ENCODE measurements around the gene EFCAB11.

The EFCAB11 gene

DNA sequence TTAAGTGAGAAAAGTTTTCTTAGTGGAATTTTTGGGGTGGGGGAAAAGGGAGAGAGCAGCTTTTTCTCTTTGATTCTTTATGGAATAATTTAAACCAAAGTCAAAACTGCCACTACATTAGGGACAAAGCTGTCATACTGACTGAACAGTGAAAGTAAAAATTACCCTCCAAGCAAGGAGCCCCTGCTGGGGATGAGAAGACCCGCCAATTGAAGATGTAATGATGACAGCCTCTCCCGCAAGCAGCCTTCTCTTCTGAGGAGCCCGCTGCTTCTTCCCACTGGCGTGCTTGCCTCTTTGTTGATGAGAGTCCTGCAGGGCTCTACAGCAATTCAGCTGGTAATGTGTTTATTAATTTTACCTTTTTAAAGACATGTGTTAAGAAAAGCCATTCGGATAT lies 151.0 kb downstream of the EFCAB11 start:
- Histone ChIP-seq H3K27me3 (replicated peaks; ENCODE audit: insufficient read depth, low read length) (no peaks in the 10 kb centered on the region), H3K4me1 (ENCODE audit: low read length) (no peaks in the 10 kb centered on the region), H3K4me3 (ENCODE audit: low read length) (no peak overlapping the region), H3K36me3 (replicated peaks; ENCODE audit: insufficient read depth, low read length) (no peaks in the 10 kb centered on the region), H3K4me2 (ENCODE audit: low read depth, low read length) (no peak overlapping the region), H3K79me2 (ENCODE audit: low read length) (no peaks in the 10 kb centered on the region), H3K9ac (ENCODE audit: low read length) (no peak overlapping the region), H3K9me2 (replicated peaks; ENCODE audit: insufficient read depth, low read length) (no peaks in the 10 kb centered on the region), H2AFZ (ENCODE audit: low read length) (no peak overlapping the region), H3K27ac (ENCODE audit: low read length) (no peak overlapping the region), H3K9me3 (replicated peaks; ENCODE audit: insufficient read depth, low read length) (no peaks in the 10 kb centered on the region), H3F3A (ENCODE audit: insufficient read depth, low read length) (no peaks in the 10 kb centered on the region), H4K20me1 (ENCODE audit: insufficient read depth, low read length) (no peaks in the 10 kb centered on the region)
- TF ChIP-seq, protein P1, sequence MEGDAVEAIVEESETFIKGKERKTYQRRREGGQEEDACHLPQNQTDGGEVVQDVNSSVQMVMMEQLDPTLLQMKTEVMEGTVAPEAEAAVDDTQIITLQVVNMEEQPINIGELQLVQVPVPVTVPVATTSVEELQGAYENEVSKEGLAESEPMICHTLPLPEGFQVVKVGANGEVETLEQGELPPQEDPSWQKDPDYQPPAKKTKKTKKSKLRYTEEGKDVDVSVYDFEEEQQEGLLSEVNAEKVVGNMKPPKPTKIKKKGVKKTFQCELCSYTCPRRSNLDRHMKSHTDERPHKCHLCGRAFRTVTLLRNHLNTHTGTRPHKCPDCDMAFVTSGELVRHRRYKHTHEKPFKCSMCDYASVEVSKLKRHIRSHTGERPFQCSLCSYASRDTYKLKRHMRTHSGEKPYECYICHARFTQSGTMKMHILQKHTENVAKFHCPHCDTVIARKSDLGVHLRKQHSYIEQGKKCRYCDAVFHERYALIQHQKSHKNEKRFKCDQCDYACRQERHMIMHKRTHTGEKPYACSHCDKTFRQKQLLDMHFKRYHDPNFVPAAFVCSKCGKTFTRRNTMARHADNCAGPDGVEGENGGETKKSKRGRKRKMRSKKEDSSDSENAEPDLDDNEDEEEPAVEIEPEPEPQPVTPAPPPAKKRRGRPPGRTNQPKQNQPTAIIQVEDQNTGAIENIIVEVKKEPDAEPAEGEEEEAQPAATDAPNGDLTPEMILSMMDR (IDR thresholded peaks at IDR 0.05; ENCODE audit: low read length) = no peak
- TF ChIP-seq EZH2 (optimal IDR thresholded peaks at IDR 0.05; ENCODE audit: low read depth, low read length) = no peak
- TF ChIP-seq EZH2phosphoT487 (IDR thresholded peaks at IDR 0.05; ENCODE audit: low read length) = no peak
- DNase-seq = no peak

DNA sequence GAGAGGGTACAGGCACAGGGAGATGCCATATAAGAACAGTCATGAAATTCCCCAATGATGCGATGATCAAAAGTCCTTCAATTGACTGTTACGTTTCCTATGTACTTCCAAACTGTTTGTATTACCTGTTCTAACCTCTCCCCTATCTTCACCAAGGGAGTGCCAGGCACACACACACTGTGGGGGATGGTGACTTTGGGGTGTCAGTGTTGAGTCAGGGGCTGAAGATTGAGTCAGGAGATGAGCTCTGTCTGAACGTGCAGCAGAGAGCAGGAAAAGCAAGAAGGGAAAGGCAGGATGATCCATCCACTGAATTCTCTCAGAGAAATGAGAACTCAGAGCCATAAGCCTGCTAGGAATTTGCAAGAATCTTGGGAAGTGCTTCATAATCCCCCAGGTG lies 153.4 kb downstream of the EFCAB11 start:
- no peaks in the 10 kb centered on the region for H4K20me1 ChIP-seq (ENCODE audit: insufficient read depth, low read length)
- no peaks in the 10 kb centered on the region for H3K9me2 ChIP-seq (replicated peaks; ENCODE audit: insufficient read depth, low read length)
- H3K9me3 ChIP-seq (replicated peaks; ENCODE audit: insufficient read depth, low read length) = no peaks in the 10 kb centered on the region
- no peak overlapping the region for H2AFZ ChIP-seq (ENCODE audit: low read length)
- H3K27ac ChIP-seq (ENCODE audit: low read length) = no peak overlapping the region
- DNase-seq = no peak
- no peaks in the 10 kb centered on the region for H3K79me2 ChIP-seq (ENCODE audit: low read length)
- H3K4me3 ChIP-seq (ENCODE audit: low read length) = no peak overlapping the region
- H3K36me3 ChIP-seq (replicated peaks; ENCODE audit: insufficient read depth, low read length) = no peaks in the 10 kb centered on the region
- no peaks in the 10 kb centered on the region for H3K4me1 ChIP-seq (ENCODE audit: low read length)
- H3K9ac ChIP-seq (ENCODE audit: low read length) = no peak overlapping the region
- TF ChIP-seq EZH2phosphoT487 (IDR thresholded peaks at IDR 0.05; ENCODE audit: low read length) = no peak
- no peak for TF ChIP-seq EZH2 (optimal IDR thresholded peaks at IDR 0.05; ENCODE audit: low read depth, low read length)
- TF ChIP-seq, protein P1 (IDR thresholded peaks at IDR 0.05; ENCODE audit: low read length) = no peak
- H3F3A ChIP-seq (ENCODE audit: insufficient read depth, low read length) = no peaks in the 10 kb centered on the region
- H3K4me2 ChIP-seq (ENCODE audit: low read depth, low read length) = no peak overlapping the region
- no peaks in the 10 kb centered on the region for H3K27me3 ChIP-seq (replicated peaks; ENCODE audit: insufficient read depth, low read length)

DNA sequence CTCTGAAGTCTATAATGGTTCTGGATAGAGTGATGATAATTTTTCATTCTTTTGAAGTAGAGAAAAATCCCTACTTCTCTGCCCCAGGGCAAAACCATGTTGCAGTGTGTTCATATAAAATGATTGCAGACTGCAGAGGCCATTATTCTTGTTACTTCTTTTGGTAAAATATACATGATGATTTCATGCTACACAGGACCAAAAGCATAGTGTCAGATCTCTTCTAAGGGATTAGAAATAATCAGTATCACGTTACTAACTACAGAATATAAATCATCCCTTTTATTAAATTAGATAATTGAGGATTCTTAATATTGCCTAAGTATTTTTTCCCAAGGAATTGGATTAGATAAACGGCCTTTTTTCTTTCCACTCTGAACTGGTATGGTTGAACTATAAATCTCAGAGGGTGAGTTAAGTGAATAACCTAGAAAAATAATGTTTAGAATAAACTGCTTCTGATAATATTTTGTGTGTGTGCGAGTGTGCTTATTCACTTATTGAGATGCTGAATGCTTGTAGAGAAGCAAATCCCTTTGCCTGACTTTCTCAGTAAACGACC lies 156.2 kb downstream of the EFCAB11 start:
- Histone ChIP-seq H3K79me2 (ENCODE audit: low read length) (no peaks in the 10 kb centered on the region), H3K27me3 (replicated peaks; ENCODE audit: insufficient read depth, low read length) (no peaks in the 10 kb centered on the region), H3K36me3 (replicated peaks; ENCODE audit: insufficient read depth, low read length) (no peaks in the 10 kb centered on the region), H3K27ac (ENCODE audit: low read length) (no peak overlapping the region), H3K4me2 (ENCODE audit: low read depth, low read length) (no peak overlapping the region), H2AFZ (ENCODE audit: low read length) (no peak overlapping the region), H3K4me1 (ENCODE audit: low read length) (no peaks in the 10 kb centered on the region), H3K9me3 (replicated peaks; ENCODE audit: insufficient read depth, low read length) (no peaks in the 10 kb centered on the region), H3F3A (ENCODE audit: insufficient read depth, low read length) (no peaks in the 10 kb centered on the region), H3K9me2 (replicated peaks; ENCODE audit: insufficient read depth, low read length) (no peaks in the 10 kb centered on the region), H4K20me1 (ENCODE audit: insufficient read depth, low read length) (no peaks in the 10 kb centered on the region), H3K4me3 (ENCODE audit: low read length) (no peak overlapping the region), H3K9ac (ENCODE audit: low read length) (no peak overlapping the region)
- no peak for DNase-seq
- TF ChIP-seq EZH2 (optimal IDR thresholded peaks at IDR 0.05; ENCODE audit: low read depth, low read length) (no peak), EZH2phosphoT487 (IDR thresholded peaks at IDR 0.05; ENCODE audit: low read length) (no peak)
- TF ChIP-seq, protein P1 (IDR thresholded peaks at IDR 0.05; ENCODE audit: low read length) = no peak

All from MM.1S (cell line).